GM18867 (cell line): ENCODE measurements around the gene NXF2B.
"Not testable (repeated sequence)": the region's sequence is repeated elsewhere in the genome, so short reads cannot be mapped to it uniquely, and the experiment has no call there.

Experiments used
- ATAC-seq: cut with Tn5 transposase; IDR thresholded peaks from one replicate; pipeline ENCODE4 v1.9.1; 2021; ENCODE audit warnings: mild to moderate bottlenecking, moderate library complexity; ENCODE audit not compliant: unreplicated experiment

Gene NXF2B, protein sequence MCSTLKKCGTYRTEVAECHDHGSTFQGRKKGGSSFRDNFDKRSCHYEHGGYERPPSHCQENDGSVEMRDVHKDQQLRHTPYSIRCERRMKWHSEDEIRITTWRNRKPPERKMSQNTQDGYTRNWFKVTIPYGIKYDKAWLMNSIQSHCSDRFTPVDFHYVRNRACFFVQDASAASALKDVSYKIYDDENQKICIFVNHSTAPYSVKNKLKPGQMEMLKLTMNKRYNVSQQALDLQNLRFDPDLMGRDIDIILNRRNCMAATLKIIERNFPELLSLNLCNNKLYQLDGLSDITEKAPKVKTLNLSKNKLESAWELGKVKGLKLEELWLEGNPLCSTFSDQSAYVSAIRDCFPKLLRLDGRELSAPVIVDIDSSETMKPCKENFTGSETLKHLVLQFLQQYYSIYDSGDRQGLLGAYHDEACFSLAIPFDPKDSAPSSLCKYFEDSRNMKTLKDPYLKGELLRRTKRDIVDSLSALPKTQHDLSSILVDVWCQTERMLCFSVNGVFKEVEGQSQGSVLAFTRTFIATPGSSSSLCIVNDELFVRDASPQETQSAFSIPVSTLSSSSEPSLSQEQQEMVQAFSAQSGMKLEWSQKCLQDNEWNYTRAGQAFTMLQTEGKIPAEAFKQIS

GRCh38 chrX:102439908-102440307, at the start of gene NXF2B:
Gene NXF2B, minus strand, starts transcription at chrX:102440008. Its CDS starts 59,972 bp downstream, at chrX:102380036.
- not testable (repeated sequence) for ATAC-seq

DNA sequence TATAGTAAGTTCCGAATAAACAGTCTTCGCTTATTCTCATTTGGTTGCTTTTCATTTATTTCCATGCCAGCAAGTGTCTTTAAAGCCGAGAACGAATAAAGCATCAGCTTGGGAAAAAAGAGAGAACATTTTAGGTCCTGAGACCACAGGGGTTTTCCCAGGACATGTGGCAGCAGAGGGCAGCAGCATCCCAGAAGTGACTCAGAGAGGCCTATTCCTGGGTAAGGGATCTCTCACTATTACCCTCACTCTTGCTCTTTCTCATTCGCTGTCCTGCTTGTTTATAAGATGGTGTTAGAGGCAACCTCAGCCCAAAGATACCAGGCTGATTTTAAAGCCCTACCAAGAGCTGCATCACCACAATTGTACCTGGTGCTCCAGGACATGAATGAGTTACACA, 39.0 kb upstream of the NXF2B start:
- not testable (repeated sequence) for ATAC-seq

- not testable (repeated sequence) for ATAC-seq
Measured at GRCh38 chrX:102471762-102472220, 32.0 kb upstream of the NXF2B start, which contains the start of gene TCP11X2. Gene TCP11X2, minus strand, starts transcription at chrX:102471812.

GRCh38 chrX:102470215-102470614, 30.4 kb upstream of the NXF2B start:
- ATAC-seq: not testable (repeated sequence)

GRCh38 chrX:102458615-102459014, 18.8 kb upstream of the NXF2B start:
- not testable (repeated sequence) for ATAC-seq

DNA sequence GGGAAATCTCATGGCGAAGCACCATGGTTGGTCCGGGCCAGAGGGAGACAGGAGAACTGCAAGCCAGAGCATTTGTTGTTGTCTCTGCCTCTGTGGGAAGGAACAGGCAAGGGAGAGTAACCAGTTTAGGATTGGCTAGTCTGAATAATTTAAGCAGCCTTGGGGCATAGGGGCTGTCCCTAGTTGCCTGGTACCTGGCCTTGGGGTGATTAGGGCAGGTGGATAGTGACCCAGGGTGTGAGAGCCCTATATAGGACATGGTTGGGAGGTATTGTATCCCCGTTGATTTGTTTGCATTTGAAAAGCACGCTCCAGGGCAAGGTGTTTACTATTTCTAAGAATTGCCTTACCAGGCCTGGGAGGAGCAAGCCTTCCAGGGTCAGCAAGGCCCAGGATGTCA, 25.3 kb downstream of the NXF2B start:
- ATAC-seq: not testable (repeated sequence)

DNA sequence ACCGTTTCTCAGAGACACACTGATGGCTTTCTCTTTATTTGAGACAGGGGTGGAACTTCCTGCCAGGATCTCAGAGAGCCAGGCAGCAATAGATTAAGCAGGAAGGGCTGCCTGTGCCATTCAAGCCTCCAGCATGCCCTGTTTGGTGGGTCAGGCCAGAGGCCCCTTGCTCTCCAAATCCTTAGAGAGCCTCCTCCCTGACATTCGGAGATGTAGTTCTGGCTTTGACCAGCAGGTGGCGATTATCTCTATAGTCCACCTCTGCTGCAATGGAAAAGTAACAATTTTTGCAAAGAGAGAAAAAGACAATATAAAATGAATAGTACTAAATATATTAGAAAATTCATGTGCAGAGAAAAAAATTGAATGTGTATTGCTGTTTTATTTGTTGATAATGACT, 93.9 kb downstream of the NXF2B start:
- ATAC-seq: no peak

GRCh38 chrX:102341867-102342266, 97.9 kb downstream of the NXF2B start:
- no peak for ATAC-seq

DNA sequence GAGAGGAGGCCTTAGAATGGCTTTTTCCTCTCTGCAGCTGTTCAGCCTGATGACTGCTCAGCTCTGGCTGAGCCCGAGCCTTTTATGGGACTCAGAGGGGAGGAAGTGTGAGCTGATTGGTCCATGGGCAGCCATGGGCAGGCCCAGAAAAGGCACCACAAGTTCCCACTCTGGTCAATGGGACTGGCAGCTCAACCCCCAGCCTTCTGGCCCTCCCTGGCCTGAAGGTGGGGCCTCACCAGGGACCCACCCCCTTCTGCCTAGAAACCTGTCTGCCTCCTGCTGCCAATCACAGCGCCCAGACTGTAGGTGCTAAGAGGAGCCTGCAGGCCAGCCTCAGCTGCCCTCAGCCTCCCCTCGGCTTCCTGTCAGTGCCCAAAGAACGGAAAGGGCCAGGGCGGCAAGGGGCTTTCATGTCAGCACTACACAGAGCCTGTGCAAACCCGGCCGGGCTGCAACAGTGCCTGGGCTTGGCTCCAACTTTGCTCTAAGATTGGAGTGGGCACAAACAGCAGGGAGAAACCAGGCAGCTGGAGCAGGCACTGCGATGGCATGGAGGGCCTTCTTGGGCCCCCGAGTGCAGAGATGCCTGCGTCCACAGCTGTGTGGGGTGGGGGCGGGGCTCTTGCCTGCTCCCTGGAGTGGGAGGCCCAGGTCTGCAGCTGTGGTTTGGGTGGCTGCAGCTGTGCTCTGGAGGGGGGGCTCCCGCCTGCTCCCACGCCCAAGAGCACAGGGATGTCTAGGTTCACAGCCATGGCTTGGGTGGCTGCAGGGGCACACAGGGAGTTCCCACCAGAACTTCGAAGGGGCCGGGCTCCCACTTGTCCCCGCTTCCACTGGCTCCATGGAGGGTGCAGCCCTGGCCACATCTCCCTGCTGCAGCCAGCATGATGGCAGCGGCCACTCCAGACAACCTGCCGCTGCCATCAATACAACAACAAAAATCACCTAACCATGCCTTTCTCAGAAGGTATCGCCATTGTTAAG, 100.2 kb downstream of the NXF2B start:
- ATAC-seq: no peak

- no peak for ATAC-seq
Measured at GRCh38 chrX:102338162-102338561, 101.6 kb downstream of the NXF2B start.
